ENCODE results near the gene MIER1. TPM values are rescaled to one million over a fixed set of nuclear protein-coding genes. Genes with fewer than 3 reads are reported as not detected.

The MIER1 gene
- total RNA-seq, 1 experiment from 2014 or later, result 33.7 TPM

DNA sequence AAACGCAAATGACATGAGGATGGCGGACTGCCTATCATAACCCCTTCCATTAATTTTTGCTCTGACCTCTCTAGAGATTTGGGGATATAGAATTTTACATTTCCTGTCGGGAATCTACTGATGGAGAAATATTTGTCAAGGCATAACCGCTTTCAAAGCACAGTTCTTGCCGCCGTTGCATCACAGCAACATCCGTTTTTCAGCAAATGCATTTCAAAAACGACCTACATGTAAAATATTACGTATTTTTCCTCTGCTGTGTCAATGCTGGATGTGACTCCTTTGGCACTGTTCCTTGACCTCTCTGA, 4.9 kb downstream of the MIER1 start:
- Histone ChIP-seq H3K27ac (ENCODE audit: low read length) (peak overlapping the region; percentile 92), H3K9me3 (ENCODE audit: control insufficient read depth, insufficient read depth, low read depth, low read length) (no peaks in the 10 kb centered on the region), H3K36me3 (ENCODE audit: control insufficient read depth, insufficient read depth, low read length) (peaks cover 12% of the 10 kb centered on the region), H3K27me3 (ENCODE audit: control insufficient read depth, insufficient read depth, low read length) (no peaks in the 10 kb centered on the region), H3K4me3 (ENCODE audit: low read depth in 2 of 2, low read length in 2 of 2) (peak overlapping the region; percentile 80 to 89), H3K4me1 (ENCODE audit: control insufficient read depth, insufficient read depth, low read length) (peaks cover 39% of the 10 kb centered on the region)
- ChIA-PET CTCF (interaction anchor here (0.8 kb wide), 1 partner anchor 160 kb away, joined by 3 read pairs; no protein-coding TSS in a partner anchor), POLR2A (no interaction called here)
- BruUV-seq (replicated peaks), result no TSS peak
- intact Hi-C loops (cut with micrococcal nuclease; ENCODE audit: unreplicated experiment) (no loop called here), in situ Hi-C loops (cut with HindIII; ENCODE audit: low pct_unique_long_range_greater_than_20kb, low sequenced_read_pairs) (no loop called here)
- no peak for DNase-seq (ENCODE audit: low read depth, low spot score)
- no peak for TF ChIP-seq CTCF (IDR thresholded peaks at IDR 0.05)
- 0 out of 2 replicates have a peak, but pooled peaks have one; percentile 55 for TF ChIP-seq TCF7L2 (IDR thresholded peaks at IDR 0.05; ENCODE audit: low read depth, low read length)
- no peak for ATAC-seq

- no peak for TF ChIP-seq REST (IDR thresholded peaks at IDR 0.05; ENCODE audit: insufficient read depth in 1 of 2, low read depth in 2 of 2, low read length in 1 of 2)
- 0 out of 2 replicates have a peak, but pooled peaks have one; percentile 61 for TF ChIP-seq SIN3A (IDR thresholded peaks at IDR 0.05; ENCODE audit: borderline replicate concordance, insufficient read depth, low read depth, low read length)
- peak; percentile 71 for TF ChIP-seq POLR2AphosphoS5 (IDR thresholded peaks at IDR 0.05; ENCODE audit: low read depth, low read length)
- peak; percentile 50 for TF ChIP-seq CTCF (IDR thresholded peaks at IDR 0.05)
- TF ChIP-seq TCF7L2 (IDR thresholded peaks at IDR 0.05; ENCODE audit: low read depth, low read length), result 0 out of 2 replicates have a peak, but pooled peaks have one; percentile 8
- intact Hi-C loops (cut with micrococcal nuclease; ENCODE audit: unreplicated experiment) (loop anchor here (10.0 kb wide), 1 partner anchor 165 kb away; no protein-coding TSS in a partner anchor), in situ Hi-C loops (cut with HindIII; ENCODE audit: low pct_unique_long_range_greater_than_20kb, low sequenced_read_pairs) (no loop called here)
- Histone ChIP-seq H3K36me3 (ENCODE audit: control insufficient read depth, insufficient read depth, low read length) (peaks cover 12% of the 10 kb centered on the region), H3K27me3 (ENCODE audit: control insufficient read depth, insufficient read depth, low read length) (no peaks in the 10 kb centered on the region), H3K4me1 (ENCODE audit: control insufficient read depth, insufficient read depth, low read length) (peaks cover 44% of the 10 kb centered on the region), H3K4me3 (ENCODE audit: low read depth in 2 of 2, low read length in 2 of 2) (peak overlapping the region; percentile 80 to 89), H3K9me3 (ENCODE audit: control insufficient read depth, insufficient read depth, low read depth, low read length) (no peaks in the 10 kb centered on the region), H3K27ac (ENCODE audit: low read length) (peak overlapping the region; percentile 98)
- POLR2A ChIA-PET, result interaction anchor here (0.7 to 1.0 kb wide), 3 partner anchors 14 to 374 kb away, joined by 3 to 5 read pairs (median 3); no protein-coding TSS in a partner anchor
- no TSS peak for BruUV-seq (replicated peaks)
- DNase-seq (ENCODE audit: low read depth, low spot score) (peak; percentile 74), ATAC-seq (peak; percentile 84)
- CTCF ChIA-PET, result interaction anchor here (0.8 kb wide), 1 partner anchor 160 kb away, joined by 3 read pairs; no protein-coding TSS in a partner anchor
Measured at GRCh38 chr1:66929999-66930822, 5.4 kb downstream of the MIER1 start.
